Measurements from ENCODE around the gene ABR. TPM values are rescaled to one million over a fixed set of nuclear protein-coding genes. Genes with fewer than 3 reads are reported as not detected.

Gene ABR
- total RNA-seq, 1 experiment from 2014 or later = 172 TPM

- Histone ChIP-seq H3K4me1 (ENCODE audit: control insufficient read depth, insufficient read depth, low read length) (no peaks in the 10 kb centered on the region), H3K27me3 (ENCODE audit: control insufficient read depth, insufficient read depth, low read length) (no peaks in the 10 kb centered on the region), H3K36me3 (ENCODE audit: control insufficient read depth, insufficient read depth, low read length) (no peaks in the 10 kb centered on the region; the same call in none of the 2 replicates), H3K27ac (ENCODE audit: low read length) (no peak overlapping the region), H3K9me3 (ENCODE audit: control insufficient read depth, insufficient read depth, low read depth, low read length) (peaks cover 3% of the 10 kb centered on the region; the same call in 1 of the 2 replicates), H3K4me3 (ENCODE audit: low read depth in 2 of 2, low read length in 2 of 2) (no peak overlapping the region)
- intact Hi-C loops (cut with micrococcal nuclease; ENCODE audit: unreplicated experiment) (no loop called here), in situ Hi-C loops (cut with HindIII; ENCODE audit: low pct_unique_long_range_greater_than_20kb, low sequenced_read_pairs) (no loop called here)
- DNase-seq (ENCODE audit: low read depth, low spot score) (no peak), ATAC-seq (no peak)
- BruUV-seq (replicated peaks) = no TSS peak
- ChIA-PET POLR2A (no interaction called here), CTCF (no interaction called here)
- TF ChIP-seq SIN3A (IDR thresholded peaks at IDR 0.05; ENCODE audit: borderline replicate concordance, insufficient read depth, low read depth, low read length) (no peak), POLR2AphosphoS5 (IDR thresholded peaks at IDR 0.05; ENCODE audit: low read depth, low read length) (no peak), TCF7L2 (IDR thresholded peaks at IDR 0.05; ENCODE audit: low read depth, low read length) (no peak)
- TF ChIP-seq, protein P1, sequence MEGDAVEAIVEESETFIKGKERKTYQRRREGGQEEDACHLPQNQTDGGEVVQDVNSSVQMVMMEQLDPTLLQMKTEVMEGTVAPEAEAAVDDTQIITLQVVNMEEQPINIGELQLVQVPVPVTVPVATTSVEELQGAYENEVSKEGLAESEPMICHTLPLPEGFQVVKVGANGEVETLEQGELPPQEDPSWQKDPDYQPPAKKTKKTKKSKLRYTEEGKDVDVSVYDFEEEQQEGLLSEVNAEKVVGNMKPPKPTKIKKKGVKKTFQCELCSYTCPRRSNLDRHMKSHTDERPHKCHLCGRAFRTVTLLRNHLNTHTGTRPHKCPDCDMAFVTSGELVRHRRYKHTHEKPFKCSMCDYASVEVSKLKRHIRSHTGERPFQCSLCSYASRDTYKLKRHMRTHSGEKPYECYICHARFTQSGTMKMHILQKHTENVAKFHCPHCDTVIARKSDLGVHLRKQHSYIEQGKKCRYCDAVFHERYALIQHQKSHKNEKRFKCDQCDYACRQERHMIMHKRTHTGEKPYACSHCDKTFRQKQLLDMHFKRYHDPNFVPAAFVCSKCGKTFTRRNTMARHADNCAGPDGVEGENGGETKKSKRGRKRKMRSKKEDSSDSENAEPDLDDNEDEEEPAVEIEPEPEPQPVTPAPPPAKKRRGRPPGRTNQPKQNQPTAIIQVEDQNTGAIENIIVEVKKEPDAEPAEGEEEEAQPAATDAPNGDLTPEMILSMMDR (IDR thresholded peaks at IDR 0.05) = no peak
- TF ChIP-seq, protein P2, sequence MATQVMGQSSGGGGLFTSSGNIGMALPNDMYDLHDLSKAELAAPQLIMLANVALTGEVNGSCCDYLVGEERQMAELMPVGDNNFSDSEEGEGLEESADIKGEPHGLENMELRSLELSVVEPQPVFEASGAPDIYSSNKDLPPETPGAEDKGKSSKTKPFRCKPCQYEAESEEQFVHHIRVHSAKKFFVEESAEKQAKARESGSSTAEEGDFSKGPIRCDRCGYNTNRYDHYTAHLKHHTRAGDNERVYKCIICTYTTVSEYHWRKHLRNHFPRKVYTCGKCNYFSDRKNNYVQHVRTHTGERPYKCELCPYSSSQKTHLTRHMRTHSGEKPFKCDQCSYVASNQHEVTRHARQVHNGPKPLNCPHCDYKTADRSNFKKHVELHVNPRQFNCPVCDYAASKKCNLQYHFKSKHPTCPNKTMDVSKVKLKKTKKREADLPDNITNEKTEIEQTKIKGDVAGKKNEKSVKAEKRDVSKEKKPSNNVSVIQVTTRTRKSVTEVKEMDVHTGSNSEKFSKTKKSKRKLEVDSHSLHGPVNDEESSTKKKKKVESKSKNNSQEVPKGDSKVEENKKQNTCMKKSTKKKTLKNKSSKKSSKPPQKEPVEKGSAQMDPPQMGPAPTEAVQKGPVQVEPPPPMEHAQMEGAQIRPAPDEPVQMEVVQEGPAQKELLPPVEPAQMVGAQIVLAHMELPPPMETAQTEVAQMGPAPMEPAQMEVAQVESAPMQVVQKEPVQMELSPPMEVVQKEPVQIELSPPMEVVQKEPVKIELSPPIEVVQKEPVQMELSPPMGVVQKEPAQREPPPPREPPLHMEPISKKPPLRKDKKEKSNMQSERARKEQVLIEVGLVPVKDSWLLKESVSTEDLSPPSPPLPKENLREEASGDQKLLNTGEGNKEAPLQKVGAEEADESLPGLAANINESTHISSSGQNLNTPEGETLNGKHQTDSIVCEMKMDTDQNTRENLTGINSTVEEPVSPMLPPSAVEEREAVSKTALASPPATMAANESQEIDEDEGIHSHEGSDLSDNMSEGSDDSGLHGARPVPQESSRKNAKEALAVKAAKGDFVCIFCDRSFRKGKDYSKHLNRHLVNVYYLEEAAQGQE (IDR thresholded peaks at IDR 0.05; ENCODE audit: insufficient read depth in 1 of 2, low read depth in 2 of 2, low read length in 1 of 2) = no peak
Observed at GRCh38 chr17:1070411-1070810, 109.4 kb downstream of the ABR start.

- Histone ChIP-seq H3K4me1 (ENCODE audit: control insufficient read depth, insufficient read depth, low read length) (no peaks in the 10 kb centered on the region), H3K27me3 (ENCODE audit: control insufficient read depth, insufficient read depth, low read length) (no peaks in the 10 kb centered on the region), H3K27ac (ENCODE audit: low read length) (no peak overlapping the region), H3K36me3 (ENCODE audit: control insufficient read depth, insufficient read depth, low read length) (no peaks in the 10 kb centered on the region; the same call in none of the 2 replicates), H3K9me3 (ENCODE audit: control insufficient read depth, insufficient read depth, low read depth, low read length) (peaks cover 3% of the 10 kb centered on the region; the same call in 1 of the 2 replicates), H3K4me3 (ENCODE audit: low read depth in 2 of 2, low read length in 2 of 2) (no peak overlapping the region)
- in situ Hi-C loops (cut with HindIII; ENCODE audit: low pct_unique_long_range_greater_than_20kb, low sequenced_read_pairs) = no loop called here
- DNase-seq (ENCODE audit: low read depth, low spot score) (no peak), ATAC-seq (no peak)
- ChIA-PET POLR2A (no interaction called here), CTCF (no interaction called here)
- intact Hi-C loops (cut with micrococcal nuclease; ENCODE audit: unreplicated experiment) = no loop called here
- TF ChIP-seq, protein P1 (IDR thresholded peaks at IDR 0.05) = no peak
- TF ChIP-seq TCF7L2 (IDR thresholded peaks at IDR 0.05; ENCODE audit: low read depth, low read length) (no peak), SIN3A (IDR thresholded peaks at IDR 0.05; ENCODE audit: borderline replicate concordance, insufficient read depth, low read depth, low read length) (no peak), POLR2AphosphoS5 (IDR thresholded peaks at IDR 0.05; ENCODE audit: low read depth, low read length) (no peak)
- TF ChIP-seq, protein P2 (IDR thresholded peaks at IDR 0.05; ENCODE audit: insufficient read depth in 1 of 2, low read depth in 2 of 2, low read length in 1 of 2) = no peak
- no TSS peak for BruUV-seq (replicated peaks)
Observed at GRCh38 chr17:1069847-1070246, 109.9 kb downstream of the ABR start.
